Embryonic facial prominence (tissue), 1 donor: ENCODE measurements around the gene BBX.
"Not testable (repeated sequence)": the region's sequence is repeated elsewhere in the genome, so short reads cannot be mapped to it uniquely, and the experiment has no call there.

Experiments used
- DNase-seq: peaks from one replicate; pipeline ENCODE4 v3.0.0-alpha.2; 2016; ENCODE audit errors: extremely low spot score

BBX gene

GRCh38 chr3:107542665-107543064, 19.9 kb downstream of the BBX start:
- DNase-seq = no peak

- DNase-seq = no peak
Observed at GRCh38 chr3:107543666-107544065, 20.9 kb downstream of the BBX start.

GRCh38 chr3:107545680-107546120, 22.9 kb downstream of the BBX start:
- no peak for DNase-seq

GRCh38 chr3:107548601-107549000, 25.8 kb downstream of the BBX start:
- no peak for DNase-seq

- no peak for DNase-seq
Observed at GRCh38 chr3:107555359-107555758, 32.6 kb downstream of the BBX start.

GRCh38 chr3:107557743-107558142, 35.0 kb downstream of the BBX start:
- no peak for DNase-seq

- DNase-seq = no peak
Observed at GRCh38 chr3:107560166-107560565, 37.4 kb downstream of the BBX start.

GRCh38 chr3:107561980-107562379, 39.2 kb downstream of the BBX start:
- DNase-seq = no peak

- no peak for DNase-seq
Observed at GRCh38 chr3:107562969-107563529, 40.3 kb downstream of the BBX start.

- DNase-seq = not testable (repeated sequence)
Observed at GRCh38 chr3:107565244-107565643, 42.5 kb downstream of the BBX start.

- not testable (repeated sequence) for DNase-seq
Observed at GRCh38 chr3:107571089-107571488, 48.3 kb downstream of the BBX start.

GRCh38 chr3:107571492-107571891, 48.7 kb downstream of the BBX start:
- not testable (repeated sequence) for DNase-seq

GRCh38 chr3:107574650-107575049, 51.9 kb downstream of the BBX start:
- no peak for DNase-seq

- DNase-seq = no peak
Observed at GRCh38 chr3:107578091-107578490, 55.3 kb downstream of the BBX start.

- no peak for DNase-seq
Observed at GRCh38 chr3:107578523-107578922, 55.8 kb downstream of the BBX start.

GRCh38 chr3:107579371-107579770, 56.6 kb downstream of the BBX start:
- no peak for DNase-seq

- no peak for DNase-seq
Observed at GRCh38 chr3:107581230-107581629, 58.5 kb downstream of the BBX start.

GRCh38 chr3:107588217-107588616, 65.5 kb downstream of the BBX start:
- DNase-seq = no peak

GRCh38 chr3:107589454-107589853, 66.7 kb downstream of the BBX start:
- no peak for DNase-seq

GRCh38 chr3:107590786-107591185, 68.0 kb downstream of the BBX start:
- DNase-seq = no peak

GRCh38 chr3:107592073-107592472, 69.3 kb downstream of the BBX start:
- no peak for DNase-seq

- DNase-seq = no peak
Observed at GRCh38 chr3:107594870-107595269, 72.1 kb downstream of the BBX start.

- no peak for DNase-seq
Observed at GRCh38 chr3:107596639-107597038, 73.9 kb downstream of the BBX start.
